GM12878 (cell line): ENCODE results near the gene KIF22. TPM values are rescaled to one million over a fixed set of nuclear protein-coding genes. Genes with fewer than 3 reads are reported as not detected.

Experiments used
- BRCA1 ChIP-seq: IDR thresholded peaks from 2 replicates; pipeline ENCODE4 v1.6.1; 2011; ENCODE audit warnings: low read depth, low read length, improper control_type of control experiment
- DPF2 ChIP-seq: fragments of 450-650 bp; IDR thresholded peaks from 2 replicates; pipeline ENCODE4 v1.6.1; 2017; ENCODE audit warnings: mild to moderate bottlenecking
- IRF4 ChIP-seq: IDR thresholded peaks from 2 replicates; pipeline ENCODE4 v1.6.1; 2011; ENCODE audit warnings: low read depth, low read length
- NR2C1 ChIP-seq: fragments of 450-650 bp; IDR thresholded peaks from 2 replicates; pipeline ENCODE4 v1.6.1; 2017; ENCODE audit warnings: antibody characterized with exemption, mild to moderate bottlenecking, moderate library complexity
- NR2F1 ChIP-seq: fragments of 450-650 bp; conservative IDR thresholded peaks from 2 replicates; pipeline ENCODE4 v1.6.1; 2017; ENCODE audit warnings: mild to moderate bottlenecking
- RAD21 ChIP-seq: IDR thresholded peaks from 2 replicates; pipeline ENCODE4 v1.6.1; 2011; ENCODE audit warnings: mild to moderate bottlenecking, low read depth, low read length, moderate library complexity; ENCODE audit not compliant: insufficient read depth
- TCF7 ChIP-seq: IDR thresholded peaks from 2 replicates; pipeline ENCODE4 v1.6.1; 2014; ENCODE audit warnings: antibody characterized with exemption, borderline replicate concordance
- ZNF622 ChIP-seq: fragments of 450-650 bp; IDR thresholded peaks from 2 replicates; pipeline ENCODE4 v1.6.1; 2017; ENCODE audit warnings: mild to moderate bottlenecking, inconsistent platforms
- ZSCAN29 ChIP-seq: fragments of 450-650 bp; IDR thresholded peaks from 2 replicates; pipeline ENCODE4 v1.6.1; 2017; ENCODE audit warnings: mild to moderate bottlenecking, moderate library complexity
- polyA plus RNA-seq, 11 experiments: library from polyadenylated mRNA; depleted of rRNA in 4 of 11; unstranded in 6 of 11; stranded (reverse) in 5 of 11; fragments of >200 nt; fragmentation: Nextera tagmentation in 4 of 11; fragmentation: Illumina TruSeq in 1 of 11; extraction: Ambion mirVana in 4 of 11; extraction: Trizol in 1 of 11; gene quantifications; 1 replicate in 1 of 11; 2 replicates in 10 of 11; pipeline versions ENCODE4 v1.2.1 to v1.2.3, GENCODE V29; 2011 to 2016; ENCODE audit warnings: inconsistent platforms in 2 of 11, missing spikeins in 2 of 11, low read depth in 1 of 11
- total RNA-seq, 4 experiments: library from RNA; depleted of rRNA in 3 of 4; stranded (reverse); fragments of >200 nt in 3 of 4; fragmentation: Illumina TruSeq in 1 of 4; extraction: Trizol in 1 of 4; gene quantifications; 2 replicates each; pipeline versions ENCODE4 v1.2.1 to v1.2.3, GENCODE V29; 2013 to 2021
- TF ChIP-seq, protein P1 (sequence below): IDR thresholded peaks from 2 replicates; pipeline ENCODE4 v1.6.1; 2012; ENCODE audit warnings: low read length, inconsistent platforms
- TF ChIP-seq, protein P2 (sequence below): fragments of 450-650 bp; IDR thresholded peaks from 2 replicates; pipeline ENCODE4 v1.6.1; 2017; ENCODE audit warnings: mild to moderate bottlenecking, moderate library complexity

The KIF22 gene
- total and polyA plus RNA-seq, 10 of the 15 experiments (the other 5 are each of a cell fraction or from before 2014, with no cell fraction given): 7.6 to 158 (median 132) TPM

DNA sequence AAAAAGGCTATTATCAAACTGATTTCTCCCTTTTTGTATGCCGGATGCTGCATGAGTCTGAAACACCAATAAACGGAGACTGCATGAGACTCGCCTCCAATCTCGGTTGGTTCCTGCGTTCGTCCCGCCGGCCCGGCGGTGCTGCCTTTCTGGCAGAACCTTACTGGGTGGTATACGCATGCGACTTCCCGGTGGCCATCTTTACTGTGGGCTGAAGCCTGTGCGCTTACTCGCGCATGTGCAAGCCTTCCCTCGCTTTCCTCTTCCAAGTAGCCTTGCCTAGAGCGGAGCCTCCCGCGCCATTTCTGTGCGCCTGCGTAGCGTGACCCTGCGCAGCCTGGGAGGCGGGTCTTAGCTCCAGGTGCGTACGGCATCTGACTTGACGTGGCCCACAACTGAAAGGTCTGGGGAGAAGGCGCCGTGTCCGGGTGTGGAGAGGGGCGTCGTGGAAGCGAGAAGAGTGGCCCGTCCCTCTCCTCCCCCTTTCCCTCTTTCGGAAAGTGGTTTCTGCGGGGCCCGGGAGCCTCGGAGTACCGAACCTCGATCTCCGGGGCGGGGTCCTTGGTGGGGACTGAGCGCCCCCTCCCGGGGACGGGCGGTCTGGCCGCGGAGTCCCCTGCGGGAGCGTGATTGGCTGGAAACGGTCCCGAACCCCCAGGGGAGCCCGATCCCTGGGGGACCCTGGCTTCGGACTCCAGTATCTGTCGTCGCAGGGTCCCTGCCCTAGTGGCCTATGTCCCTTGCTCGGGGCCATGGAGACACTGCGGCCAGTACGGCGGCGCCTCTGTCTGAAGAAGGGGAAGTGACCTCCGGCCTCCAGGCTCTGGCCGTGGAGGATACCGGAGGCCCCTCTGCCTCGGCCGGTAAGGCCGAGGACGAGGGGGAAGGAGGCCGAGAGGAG, 25.5 kb downstream of the KIF22 start, which contains the start of gene PAGR1 (continued):
- TF ChIP-seq, protein P1, sequence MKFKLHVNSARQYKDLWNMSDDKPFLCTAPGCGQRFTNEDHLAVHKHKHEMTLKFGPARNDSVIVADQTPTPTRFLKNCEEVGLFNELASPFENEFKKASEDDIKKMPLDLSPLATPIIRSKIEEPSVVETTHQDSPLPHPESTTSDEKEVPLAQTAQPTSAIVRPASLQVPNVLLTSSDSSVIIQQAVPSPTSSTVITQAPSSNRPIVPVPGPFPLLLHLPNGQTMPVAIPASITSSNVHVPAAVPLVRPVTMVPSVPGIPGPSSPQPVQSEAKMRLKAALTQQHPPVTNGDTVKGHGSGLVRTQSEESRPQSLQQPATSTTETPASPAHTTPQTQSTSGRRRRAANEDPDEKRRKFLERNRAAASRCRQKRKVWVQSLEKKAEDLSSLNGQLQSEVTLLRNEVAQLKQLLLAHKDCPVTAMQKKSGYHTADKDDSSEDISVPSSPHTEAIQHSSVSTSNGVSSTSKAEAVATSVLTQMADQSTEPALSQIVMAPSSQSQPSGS: no peak
- TF ChIP-seq DPF2 (peak; percentile 72; the same call in 1 of the 2 replicates), RAD21 (peak; percentile 67), TCF7 (no peak), NR2F1 (peak; percentile 76), NR2C1 (peak; percentile 92), ZSCAN29 (no peak), BRCA1 (no peak), ZNF622 (no peak), IRF4 (no peak)
- TF ChIP-seq, protein P2, sequence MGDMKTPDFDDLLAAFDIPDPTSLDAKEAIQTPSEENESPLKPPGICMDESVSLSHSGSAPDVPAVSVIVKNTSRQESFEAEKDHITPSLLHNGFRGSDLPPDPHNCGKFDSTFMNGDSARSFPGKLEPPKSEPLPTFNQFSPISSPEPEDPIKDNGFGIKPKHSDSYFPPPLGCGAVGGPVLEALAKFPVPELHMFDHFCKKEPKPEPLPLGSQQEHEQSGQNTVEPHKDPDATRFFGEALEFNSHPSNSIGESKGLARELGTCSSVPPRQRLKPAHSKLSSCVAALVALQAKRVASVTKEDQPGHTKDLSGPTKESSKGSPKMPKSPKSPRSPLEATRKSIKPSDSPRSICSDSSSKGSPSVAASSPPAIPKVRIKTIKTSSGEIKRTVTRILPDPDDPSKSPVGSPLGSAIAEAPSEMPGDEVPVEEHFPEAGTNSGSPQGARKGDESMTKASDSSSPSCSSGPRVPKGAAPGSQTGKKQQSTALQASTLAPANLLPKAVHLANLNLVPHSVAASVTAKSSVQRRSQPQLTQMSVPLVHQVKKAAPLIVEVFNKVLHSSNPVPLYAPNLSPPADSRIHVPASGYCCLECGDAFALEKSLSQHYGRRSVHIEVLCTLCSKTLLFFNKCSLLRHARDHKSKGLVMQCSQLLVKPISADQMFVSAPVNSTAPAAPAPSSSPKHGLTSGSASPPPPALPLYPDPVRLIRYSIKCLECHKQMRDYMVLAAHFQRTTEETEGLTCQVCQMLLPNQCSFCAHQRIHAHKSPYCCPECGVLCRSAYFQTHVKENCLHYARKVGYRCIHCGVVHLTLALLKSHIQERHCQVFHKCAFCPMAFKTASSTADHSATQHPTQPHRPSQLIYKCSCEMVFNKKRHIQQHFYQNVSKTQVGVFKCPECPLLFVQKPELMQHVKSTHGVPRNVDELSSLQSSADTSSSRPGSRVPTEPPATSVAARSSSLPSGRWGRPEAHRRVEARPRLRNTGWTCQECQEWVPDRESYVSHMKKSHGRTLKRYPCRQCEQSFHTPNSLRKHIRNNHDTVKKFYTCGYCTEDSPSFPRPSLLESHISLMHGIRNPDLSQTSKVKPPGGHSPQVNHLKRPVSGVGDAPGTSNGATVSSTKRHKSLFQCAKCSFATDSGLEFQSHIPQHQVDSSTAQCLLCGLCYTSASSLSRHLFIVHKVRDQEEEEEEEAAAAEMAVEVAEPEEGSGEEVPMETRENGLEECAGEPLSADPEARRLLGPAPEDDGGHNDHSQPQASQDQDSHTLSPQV: 0 out of 2 replicates have a peak, but pooled peaks have one; percentile 56
